GM21360 (cell line): ENCODE results near the gene SBK1.

Experiments used
- ATAC-seq: cut with Tn5 transposase; IDR thresholded peaks from one replicate; pipeline ENCODE4 v1.9.1; 2021; ENCODE audit warnings: mild to moderate bottlenecking, moderate library complexity; ENCODE audit not compliant: unreplicated experiment

The SBK1 gene

DNA sequence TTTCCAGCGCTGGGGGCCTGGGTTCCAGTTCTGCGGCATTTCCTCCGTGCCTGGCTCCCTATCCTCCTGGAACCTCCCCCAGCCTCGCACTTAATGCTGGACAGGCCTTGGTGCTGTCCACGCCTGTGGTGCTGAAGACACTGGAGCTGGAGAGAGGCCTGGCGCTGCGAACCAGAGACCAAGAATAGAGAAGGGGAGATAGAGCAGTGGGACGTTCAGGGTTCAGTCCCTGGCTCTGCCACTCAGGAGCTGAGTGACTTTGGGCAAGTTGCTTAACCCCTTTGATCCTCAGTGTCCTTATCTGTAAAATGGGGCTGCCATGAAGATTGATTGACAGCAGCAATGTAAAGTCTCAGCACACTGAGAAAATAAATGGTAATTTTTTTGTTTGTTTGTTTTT lies 11.9 kb downstream of the SBK1 start:
- no peak for ATAC-seq

DNA sequence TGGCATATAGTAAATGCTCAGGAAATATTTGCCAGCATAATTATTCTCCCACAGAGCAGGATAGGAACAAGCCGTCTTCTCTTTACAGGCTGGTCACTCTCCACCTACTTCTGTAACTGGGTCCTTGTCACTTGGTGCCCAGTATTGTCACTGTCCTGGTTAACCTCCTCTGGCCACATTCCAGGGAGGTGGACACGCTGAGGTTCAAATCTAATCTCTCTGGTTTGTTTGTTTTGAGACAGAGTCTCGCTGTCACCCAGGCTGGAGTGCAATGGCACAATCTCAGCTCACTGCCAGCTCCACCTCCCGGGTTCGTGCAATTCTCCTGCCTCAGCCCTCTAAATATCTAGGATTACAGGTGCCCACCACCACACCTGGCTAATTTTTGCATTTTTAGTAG lies 15.6 kb downstream of the SBK1 start:
- no peak for ATAC-seq

DNA sequence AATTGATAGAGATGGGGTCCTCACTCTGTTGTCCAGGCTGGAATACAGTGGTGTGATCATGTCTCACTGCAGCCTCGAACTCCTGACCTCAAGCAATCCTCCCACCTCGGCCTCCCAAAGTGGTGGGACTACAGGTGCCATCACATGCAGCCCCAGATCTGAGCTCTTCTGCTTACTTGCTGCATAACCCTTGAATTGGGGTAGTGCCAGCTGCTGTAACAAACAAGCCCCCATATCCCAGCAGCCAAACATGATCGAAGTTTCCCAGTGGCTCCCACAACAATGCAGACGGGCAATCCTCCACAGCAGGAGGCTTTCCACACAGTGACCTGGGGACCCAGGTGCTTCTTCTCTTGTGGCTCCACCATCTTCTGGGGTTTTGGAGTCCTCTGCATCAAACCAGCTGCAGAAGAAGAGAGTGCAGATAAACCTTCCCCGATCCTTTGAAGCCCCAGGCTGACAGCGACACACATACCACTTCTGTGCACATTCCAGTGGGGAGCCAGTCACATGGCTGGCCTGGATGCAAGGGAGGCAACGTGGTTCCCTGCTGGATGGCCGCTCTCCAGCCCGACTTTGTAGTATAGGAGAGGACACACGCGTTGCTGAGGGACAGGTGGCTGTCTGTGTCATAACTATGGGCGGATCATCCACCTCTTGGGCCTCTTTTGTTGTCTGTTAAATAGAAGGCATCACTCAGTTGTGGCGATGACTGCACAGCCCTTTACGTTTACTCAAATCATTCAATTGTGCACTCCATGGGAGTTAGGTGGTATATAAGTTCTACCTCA lies 16.7 kb downstream of the SBK1 start:
- ATAC-seq, result no peak

DNA sequence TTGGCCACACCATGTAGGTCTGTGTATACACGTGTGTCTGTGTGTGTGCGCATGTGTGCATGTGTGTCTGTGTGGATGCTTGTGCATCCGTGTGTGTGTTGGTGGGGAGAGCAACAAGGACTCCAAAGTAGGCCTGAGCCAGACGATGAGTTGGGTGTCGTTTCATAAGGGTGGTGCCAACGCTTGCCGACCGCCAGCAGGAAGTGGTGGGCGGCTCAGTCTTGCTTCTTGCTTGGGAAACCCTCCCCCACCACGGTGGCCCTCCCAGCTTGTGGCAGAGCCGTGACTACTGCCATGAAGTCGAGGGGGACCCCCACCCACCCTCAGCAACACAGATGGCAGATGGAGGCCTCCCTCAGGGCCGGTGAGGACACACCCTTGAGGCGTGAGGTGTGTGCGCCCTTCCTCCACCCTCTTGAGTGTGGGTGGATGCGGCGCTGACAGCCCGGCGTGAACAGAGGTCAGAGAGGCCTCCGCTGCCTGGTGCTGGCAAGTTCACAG lies 17.5 kb downstream of the SBK1 start:
- no peak for ATAC-seq

DNA sequence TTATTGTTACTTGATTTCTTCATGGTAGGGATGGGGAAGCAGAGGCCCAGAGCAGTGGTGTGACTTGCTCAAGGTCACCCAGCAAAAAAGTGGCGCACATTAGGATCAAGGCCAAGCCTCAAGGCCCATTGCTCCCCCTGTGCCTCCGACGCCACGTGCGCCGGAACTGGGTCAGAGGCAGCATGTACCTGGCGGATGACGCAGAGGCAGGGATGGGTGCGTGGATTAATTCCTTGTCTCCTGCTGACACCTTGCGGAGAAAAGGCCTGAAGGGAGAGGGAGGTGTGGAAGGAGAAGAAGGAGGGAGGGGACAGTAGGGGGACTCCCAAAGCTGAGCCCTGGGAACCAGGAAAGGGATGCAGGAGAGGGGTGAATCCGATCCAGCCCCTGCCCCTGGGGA lies 18.5 kb downstream of the SBK1 start:
- ATAC-seq, result no peak

DNA sequence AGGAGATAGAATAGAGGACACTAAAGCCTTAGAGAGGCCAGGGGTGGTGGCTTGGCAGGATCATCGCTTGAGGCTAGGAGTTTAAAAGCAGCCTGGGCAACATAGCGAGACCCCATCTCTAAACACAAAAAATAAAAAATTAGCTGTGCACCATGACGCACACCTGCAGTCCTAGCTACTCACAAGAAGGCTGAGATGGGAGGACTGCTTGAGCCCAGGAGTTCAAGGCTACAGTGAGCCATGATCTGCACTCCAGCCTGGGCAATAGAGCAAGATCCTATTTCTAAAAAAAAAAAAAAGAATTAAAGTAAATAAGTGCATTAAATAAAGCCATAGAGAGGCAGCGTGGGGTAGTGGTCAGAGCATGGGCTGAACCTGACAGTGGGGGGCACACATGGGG lies 19.1 kb downstream of the SBK1 start:
- no peak for ATAC-seq

DNA sequence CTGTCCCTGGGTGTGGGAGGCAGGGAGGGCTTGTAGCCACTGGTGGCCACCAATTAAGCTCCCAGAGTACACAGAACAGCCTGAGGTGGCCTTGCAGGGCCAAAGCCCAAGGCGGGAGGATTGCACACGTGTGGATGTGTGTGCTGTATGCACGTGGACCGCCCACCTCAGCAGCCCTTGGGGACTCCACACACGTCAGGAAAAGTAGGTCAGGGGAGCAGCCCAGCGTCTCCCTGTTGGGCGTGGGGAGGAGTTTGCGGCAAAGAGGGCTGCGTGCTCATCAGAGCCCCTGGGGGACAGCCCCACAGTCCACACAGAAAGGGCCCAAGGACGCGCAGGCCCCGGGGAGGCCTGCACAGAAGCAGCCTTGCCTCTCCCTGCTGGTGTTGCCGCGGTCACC lies 19.6 kb downstream of the SBK1 start:
- no peak for ATAC-seq

DNA sequence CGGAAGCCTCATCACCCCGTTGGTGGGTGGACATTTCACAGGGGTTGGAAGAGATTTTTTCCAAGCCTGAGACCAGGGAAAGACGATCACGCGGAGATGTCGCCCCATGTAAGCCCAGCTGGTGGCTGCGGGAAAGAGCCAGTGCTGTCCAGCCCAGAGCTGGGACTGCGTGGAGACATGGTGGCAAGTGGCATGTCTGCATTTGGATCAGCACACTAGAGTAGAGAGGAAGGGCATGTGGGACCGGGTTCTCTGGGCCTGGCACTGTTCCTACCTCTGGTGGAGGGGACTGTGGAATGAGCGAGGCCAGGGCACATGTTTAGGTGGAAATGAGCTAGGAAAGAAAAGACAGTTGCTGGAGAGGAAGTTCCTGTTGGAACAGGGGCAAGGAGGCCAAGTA lies 20.0 kb downstream of the SBK1 start:
- ATAC-seq, result no peak

DNA sequence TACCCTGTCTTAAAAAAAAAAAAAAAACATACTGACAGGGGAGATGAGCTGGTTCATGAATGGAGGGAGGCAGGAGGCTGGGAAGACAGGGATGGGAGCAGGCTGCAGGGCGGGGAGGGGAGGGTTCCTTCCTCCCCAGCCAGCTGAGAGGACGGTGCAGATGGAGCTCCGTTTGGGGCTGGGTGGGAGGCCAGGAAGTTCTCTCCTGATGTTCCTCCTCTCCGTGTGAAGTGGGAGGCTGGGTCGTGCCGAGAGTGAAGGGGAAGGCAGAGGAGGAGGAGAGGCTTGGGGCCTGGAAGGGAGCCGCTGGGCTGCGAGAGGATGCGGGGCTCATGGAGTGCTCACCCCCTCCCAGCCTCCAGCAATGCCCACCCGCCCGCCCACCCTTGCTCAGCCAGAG lies 21.3 kb downstream of the SBK1 start:
- ATAC-seq, result no peak

DNA sequence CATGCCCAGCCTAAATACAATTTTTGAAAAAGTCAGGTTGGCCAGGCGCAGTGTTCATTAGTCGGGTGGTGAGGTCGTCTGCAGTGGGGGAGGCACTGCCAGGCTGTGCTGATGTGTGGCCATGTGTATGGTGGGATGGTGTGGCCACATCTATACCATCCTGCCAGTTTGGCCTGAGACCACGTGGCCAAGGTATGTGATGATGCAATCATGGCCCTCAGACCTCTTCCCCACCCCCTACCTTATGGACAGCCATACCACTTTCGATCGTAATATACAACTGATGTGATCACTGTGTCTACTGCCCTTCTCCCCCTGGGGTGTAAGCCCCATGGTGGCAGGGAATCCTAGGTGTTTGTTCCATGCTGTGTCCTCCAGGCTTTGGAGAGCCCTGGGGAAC lies 23.7 kb downstream of the SBK1 start:
- no peak for ATAC-seq

DNA sequence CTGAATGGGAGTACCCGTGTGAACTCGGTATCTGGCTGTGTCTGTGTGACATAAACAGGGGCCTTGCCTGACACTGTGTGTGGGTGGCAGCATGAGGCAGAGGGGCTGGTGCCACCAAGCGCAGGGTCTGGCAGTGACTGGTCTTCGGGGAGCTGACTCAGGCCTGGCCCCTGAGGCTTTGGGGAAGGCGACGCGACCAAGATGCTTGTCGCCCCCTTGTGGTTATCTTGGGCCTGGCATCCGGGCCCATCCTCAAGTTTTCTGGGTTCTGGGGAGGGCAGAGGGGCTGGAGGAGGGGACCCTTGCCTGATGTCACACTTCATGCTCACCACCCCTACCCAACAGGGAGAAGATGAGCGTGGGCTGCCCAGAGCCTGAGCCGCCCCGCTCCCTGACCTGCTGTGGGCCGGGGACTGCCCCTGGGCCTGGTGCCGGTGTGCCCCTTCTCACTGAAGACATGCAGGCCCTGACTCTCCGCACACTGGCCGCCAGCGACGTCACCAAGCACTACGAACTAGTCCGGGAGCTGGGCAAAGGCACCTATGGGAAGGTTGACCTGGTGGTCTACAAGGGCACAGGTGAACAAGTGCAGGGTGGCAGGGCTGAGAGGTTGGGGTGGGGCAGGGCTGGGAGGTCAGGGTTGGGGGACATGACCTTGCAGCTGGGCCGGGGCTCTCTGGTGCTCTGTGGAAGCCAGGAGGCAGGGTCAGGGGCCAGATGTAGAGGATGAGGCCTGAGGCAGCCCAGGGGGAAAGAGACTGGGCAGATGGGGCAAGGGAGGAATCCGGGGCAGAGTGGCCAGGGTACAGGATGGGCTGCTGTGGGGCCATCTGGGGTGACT lies 24.9 kb downstream of the SBK1 start:
- no peak for ATAC-seq

DNA sequence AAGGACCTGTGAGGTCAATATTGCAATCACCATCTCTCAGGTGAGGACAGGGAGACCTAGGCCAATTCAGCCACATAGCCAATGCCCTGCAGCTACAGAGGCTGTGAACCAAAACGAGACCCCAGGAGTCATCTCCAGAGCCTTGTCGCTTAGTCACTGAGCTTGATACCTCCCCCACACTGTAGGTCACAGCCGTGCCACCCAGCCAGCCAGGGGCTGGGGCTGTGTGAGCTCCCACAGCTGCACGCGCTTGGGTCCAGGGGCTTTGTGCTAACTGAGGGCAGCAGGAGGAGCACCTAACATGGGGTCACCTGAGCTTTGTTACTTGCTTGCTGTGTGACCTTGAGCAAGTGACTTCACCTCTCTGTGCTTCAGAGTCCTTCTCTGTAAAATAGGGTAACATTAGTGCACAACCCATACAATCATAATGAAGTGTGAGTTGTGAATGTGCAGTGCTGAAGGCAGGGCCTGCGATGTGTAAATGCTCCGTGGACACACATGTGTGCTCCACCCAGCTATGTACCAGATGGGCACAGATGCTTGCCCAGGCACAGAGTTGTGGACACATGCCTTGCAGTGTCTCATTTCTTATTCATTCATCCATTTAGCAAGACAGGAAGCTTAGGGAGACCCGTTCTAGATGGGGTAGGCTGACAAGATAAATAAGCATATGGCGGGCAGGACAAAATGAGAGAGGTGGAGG lies 25.9 kb downstream of the SBK1 start:
- ATAC-seq, result no peak

DNA sequence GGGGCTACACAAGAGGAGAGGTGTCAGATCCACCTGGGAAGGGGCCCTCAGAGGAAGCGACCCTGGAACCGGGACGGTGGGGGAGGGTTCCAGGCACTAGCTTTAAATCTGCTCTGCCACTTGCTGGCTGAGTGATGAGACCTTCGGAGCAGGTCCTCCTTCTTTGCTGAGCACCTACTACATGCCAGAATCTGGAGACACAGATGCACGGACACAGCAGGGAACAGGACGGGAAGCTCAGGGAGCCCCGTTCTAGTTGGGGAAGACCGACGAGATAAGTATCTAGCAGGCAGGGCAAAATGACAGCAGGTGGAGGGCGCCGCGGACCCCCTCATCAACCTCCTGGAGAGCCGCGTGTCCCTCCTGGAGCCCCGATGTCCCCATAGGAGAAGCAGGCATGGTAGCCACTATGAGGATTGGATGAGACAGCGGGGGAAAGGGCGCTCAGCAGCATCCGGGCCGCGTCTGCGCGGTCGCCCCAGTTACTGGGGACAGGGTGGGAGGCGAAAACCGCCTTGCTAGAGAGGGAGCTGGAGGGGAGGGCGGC lies 27.2 kb downstream of the SBK1 start:
- ATAC-seq, result no peak

DNA sequence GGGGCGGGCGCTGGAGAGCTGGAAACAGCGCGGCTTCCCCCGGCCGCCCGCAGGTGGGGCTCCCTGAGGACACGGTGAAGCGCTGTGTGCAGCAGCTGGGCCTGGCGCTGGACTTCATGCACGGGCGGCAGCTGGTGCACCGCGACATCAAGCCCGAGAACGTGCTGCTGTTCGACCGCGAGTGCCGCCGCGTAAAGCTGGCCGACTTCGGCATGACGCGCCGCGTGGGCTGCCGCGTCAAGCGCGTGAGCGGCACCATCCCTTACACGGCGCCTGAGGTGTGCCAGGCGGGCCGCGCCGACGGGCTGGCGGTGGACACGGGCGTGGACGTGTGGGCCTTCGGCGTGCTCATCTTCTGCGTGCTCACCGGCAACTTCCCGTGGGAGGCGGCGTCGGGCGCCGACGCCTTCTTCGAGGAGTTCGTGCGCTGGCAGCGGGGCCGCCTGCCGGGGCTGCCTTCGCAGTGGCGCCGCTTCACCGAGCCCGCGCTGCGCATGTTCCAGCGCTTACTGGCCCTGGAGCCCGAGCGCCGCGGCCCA lies 27.8 kb downstream of the SBK1 start:
- ATAC-seq, result no peak

DNA sequence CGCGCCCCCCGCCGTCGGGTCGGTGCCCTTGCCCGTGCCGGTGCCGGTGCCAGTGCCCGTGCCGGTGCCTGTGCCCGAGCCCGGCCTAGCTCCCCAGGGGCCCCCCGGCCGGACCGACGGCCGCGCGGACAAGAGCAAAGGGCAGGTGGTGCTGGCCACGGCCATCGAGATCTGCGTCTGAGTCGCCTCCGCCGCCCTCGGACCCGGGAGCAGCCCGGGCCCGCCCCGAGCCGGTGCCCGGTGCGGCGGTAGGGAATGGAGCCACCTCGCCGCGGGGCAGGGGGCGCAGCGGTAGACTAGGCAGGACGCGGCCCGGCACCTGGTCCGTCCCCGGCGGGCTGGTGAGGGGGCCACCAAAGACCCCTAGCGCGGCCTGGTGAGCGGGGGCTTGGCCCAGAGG lies 28.4 kb downstream of the SBK1 start:
- ATAC-seq, result no peak

DNA sequence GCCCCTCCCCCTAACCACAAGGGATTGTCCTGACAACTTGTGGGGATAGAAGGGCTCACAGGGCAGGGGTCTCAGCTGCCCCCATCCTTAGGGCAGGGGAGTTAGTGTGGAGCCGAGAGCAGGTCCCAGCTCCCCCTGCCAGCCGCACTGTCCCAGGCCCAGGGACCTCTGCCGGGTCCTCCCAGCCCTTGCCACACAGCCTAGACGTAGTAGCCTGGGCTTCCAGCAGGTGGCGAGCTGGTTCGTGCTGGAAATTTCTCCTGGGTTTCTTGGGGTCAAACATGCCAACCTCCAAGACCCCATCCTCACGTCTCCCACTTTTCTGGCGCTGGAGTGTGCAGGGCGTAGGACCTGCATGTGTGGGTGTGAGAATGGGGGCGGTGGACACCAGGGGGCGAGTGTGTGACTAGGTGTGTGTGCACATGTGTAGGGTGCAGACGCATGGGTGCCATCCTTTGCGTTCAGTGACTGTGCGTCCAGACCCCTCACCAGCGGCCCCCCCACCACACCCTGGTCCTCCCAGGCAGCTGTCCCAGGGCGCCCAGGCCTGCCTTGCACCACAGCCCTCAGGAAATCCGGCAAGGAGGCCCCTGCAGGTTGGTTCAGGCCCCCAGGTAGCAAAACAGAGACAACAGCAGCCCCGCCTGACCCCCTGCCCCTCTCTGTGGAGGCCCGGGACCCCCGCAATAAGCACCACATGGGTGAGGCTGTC lies 29.5 kb downstream of the SBK1 start:
- ATAC-seq, result no peak

DNA sequence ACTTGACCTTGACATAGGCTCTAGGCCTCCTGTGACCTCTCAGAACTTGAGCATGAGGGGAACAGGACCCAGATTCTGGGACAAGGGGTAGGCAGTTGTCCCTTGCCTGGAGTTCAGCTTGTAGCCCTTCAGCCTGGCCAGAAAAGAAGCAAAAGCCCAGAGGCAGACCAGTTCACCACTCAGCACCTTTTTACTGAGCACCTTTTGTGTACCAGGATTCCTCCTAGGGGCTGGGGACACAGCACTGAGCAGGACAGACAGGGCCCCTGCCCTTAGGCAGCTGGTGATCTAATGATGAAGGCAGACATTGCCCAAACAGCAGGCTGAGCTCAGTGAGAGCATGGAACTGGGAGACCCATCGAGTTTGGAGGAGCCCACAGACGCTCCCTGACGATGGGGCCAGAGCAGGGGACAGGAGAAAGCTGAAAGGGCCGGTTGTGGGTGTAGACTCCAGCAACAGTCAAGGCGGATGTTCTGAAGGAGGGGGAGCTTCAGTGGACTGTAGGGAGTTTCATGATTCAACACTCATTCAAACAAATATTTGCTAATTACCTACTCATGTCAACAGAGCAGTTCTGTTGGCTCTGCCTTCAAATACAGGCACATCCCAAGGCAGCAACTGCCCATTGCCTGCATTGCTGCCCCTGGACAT lies 32.0 kb downstream of the SBK1 start:
- ATAC-seq, result no peak

DNA sequence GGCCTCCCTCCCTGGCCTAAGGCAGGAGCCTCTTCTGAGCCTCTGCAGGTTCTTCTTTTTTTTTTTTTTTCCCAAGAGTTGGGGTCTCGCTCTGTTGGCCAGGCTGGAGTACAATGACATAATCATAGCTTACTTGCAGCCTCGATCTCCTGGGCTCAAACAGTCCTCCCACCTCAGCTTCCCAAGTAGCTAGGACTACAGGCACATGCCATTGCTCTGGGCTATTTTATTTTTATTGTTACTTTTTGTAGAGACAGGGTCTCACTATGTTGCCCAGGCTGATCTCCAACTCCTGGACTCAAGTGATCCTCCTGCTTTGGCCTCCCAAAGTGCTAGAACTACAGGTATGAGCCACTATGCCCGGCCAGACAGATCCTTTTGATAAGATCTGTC lies 32.6 kb downstream of the SBK1 start:
- ATAC-seq, result no peak

DNA sequence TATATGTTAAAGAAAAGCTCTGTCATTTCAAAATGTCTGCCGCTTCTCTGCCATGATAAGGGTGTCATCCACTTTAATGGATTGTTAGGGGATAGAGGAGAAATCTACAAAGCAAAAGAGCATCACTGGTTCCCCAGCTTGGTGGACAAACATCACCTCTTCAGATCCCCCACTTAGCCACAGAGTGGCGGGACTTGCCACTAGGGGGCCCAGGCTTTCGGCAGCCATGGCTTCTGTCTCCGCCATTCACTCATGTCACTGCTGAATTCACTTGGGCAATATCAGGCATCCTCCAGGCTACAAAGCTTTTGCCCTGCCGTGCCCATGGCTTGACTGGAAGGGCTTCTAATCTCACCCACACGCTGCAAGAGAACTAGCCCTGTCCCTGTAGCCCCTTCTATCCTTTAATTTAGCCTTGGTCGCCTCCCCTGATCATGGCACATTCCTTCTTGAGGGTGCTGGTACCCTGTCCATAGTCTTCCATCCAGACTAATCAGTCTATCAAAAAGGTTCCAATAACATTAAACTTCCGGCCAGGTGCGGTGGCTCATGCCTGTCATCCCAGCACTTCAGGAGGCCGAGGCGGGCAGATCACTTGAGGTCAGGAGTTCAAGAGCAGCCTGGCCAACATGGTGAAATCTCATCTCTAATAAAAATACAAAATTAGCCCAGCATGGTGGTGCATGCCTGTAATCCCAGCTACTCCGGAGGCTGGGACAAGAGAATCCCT lies 34.7 kb downstream of the SBK1 start:
- ATAC-seq, result no peak
